OCI-LY3 (cell line): Measurements from ENCODE around the gene NFIB.

Experiments used
- H2AFZ ChIP-seq: fragments of 200-600, 300-600 bp; shearing (Covaris generic); 2 replicates; pipeline ENCODE4 v1.6.0; 2014; ENCODE audit warnings: antibody characterized with exemption, low read depth, low read length
- H3K27ac ChIP-seq: fragments of 200-600, 300-600 bp; sonication (generic); 2 replicates; pipeline ENCODE4 v1.5.1; 2014; ENCODE audit warnings: mild to moderate bottlenecking, low read length, moderate library complexity, mixed read lengths
- H3K27me3 ChIP-seq: fragments of 200-600, 300-600 bp; sonication (generic); 2 replicates; pipeline ENCODE4 v1.6.1; 2014; ENCODE audit warnings: low read depth, low read length, mixed read lengths
- H3K36me3 ChIP-seq: fragments of 200-600, 300-600 bp; sonication (generic); replicated peaks from 2 replicates; pipeline ENCODE3; 2014; ENCODE audit warnings: low read depth, low read length, mixed read lengths
- H3K4me1 ChIP-seq: fragments of 300-600, 200-600 bp; sonication (generic); 2 replicates; pipeline ENCODE4 v1.6.1; 2014; ENCODE audit warnings: low read length, mixed read lengths
- H3K4me2 ChIP-seq: fragments of 200-600, 300-600 bp; sonication (generic); 2 replicates; pipeline ENCODE4 v1.6.1; 2014; ENCODE audit warnings: low read length, mixed read lengths
- H3K4me3 ChIP-seq: fragments of 300-600, 200-600 bp; sonication (generic); 2 replicates; pipeline ENCODE4 v1.5.1; 2014; ENCODE audit warnings: antibody characterized with exemption, mild to moderate bottlenecking, low read length, moderate library complexity
- H3K79me2 ChIP-seq: fragments of 300-600, 200-600 bp; shearing (Covaris generic); 2 replicates; pipeline ENCODE4 v1.6.1; 2014; ENCODE audit warnings: mild to moderate bottlenecking, low read length, mixed read lengths
- H3K9ac ChIP-seq: fragments of 300-600, 200-600 bp; shearing (Covaris generic); 2 replicates; pipeline ENCODE4 v1.6.0; 2014; ENCODE audit warnings: mild to moderate bottlenecking, low read length, moderate library complexity
- H3K9me3 ChIP-seq: fragments of 200-600, 300-600 bp; shearing (Covaris generic); 2 replicates; pipeline ENCODE4 v1.6.1; 2014; ENCODE audit warnings: low read length, mixed read lengths; ENCODE audit not compliant: insufficient read depth
- H4K20me1 ChIP-seq: fragments of 200-600, 300-600 bp; sonication (generic); 2 replicates; pipeline ENCODE4 v1.6.1; 2016; ENCODE audit warnings: low read length, mixed read lengths; ENCODE audit not compliant: insufficient read depth
- EZH2phosphoT487 ChIP-seq: fragments of 200-600 bp; shearing (Covaris generic); IDR thresholded peaks from 2 replicates; pipeline ENCODE4 v1.6.1; 2018; ENCODE audit warnings: antibody characterized with exemption, mixed run types, low read depth
- TF ChIP-seq, protein P1 (sequence below): fragments of 200-600, 300-600 bp; sonication (generic); IDR thresholded peaks from 2 replicates; pipeline ENCODE4 v1.5.1; 2014; ENCODE audit warnings: antibody characterized with exemption, low read length, low read depth

The NFIB gene

DNA sequence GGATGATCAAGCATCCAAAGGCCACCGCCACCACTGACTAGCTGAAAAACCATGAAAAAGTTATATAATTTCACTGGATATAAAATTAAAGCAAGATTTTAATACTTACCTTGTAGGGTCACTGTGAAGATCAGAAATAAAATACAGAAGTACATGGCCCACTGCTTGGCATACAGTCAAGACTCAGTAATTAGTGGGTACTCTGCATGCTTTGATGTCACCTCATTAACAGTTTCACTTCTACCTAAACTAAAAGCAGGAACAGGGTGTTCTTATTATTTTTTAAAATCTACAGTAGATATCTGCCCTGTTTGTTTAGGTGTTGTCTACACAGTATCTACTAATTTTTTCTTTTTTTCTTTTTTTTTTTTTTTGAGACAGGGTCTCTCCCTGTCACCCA is 66.4 kb downstream of the NFIB start:
- Histone ChIP-seq H3K79me2 (no peaks in the 10 kb centered on the region), H3K4me1 (peaks cover 8% of the 10 kb centered on the region)

DNA sequence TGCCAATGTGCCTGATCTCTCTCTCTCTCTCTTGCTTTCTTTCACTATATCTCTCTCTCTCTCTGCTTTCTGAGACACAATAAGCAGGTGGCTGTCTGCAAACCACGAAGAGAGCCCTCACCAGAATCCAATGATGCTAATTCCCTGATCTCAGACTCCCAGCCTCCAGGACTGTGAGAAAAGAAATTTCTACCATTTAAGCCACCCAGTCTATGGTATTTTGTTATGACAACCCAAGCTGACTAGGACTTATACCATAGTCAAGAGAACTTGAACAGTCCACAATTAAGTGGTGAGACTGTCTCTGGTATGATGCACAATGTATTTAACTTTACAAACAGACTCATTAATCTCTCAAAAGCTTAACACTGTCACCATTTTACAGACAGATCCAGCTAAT is 67.0 kb downstream of the NFIB start:
- TF ChIP-seq, protein P1, sequence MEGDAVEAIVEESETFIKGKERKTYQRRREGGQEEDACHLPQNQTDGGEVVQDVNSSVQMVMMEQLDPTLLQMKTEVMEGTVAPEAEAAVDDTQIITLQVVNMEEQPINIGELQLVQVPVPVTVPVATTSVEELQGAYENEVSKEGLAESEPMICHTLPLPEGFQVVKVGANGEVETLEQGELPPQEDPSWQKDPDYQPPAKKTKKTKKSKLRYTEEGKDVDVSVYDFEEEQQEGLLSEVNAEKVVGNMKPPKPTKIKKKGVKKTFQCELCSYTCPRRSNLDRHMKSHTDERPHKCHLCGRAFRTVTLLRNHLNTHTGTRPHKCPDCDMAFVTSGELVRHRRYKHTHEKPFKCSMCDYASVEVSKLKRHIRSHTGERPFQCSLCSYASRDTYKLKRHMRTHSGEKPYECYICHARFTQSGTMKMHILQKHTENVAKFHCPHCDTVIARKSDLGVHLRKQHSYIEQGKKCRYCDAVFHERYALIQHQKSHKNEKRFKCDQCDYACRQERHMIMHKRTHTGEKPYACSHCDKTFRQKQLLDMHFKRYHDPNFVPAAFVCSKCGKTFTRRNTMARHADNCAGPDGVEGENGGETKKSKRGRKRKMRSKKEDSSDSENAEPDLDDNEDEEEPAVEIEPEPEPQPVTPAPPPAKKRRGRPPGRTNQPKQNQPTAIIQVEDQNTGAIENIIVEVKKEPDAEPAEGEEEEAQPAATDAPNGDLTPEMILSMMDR, result no peak
- no peak for TF ChIP-seq EZH2phosphoT487
- no peak overlapping the region for H3K4me2 ChIP-seq
- H3K79me2 ChIP-seq, result no peaks in the 10 kb centered on the region
- H3K4me1 ChIP-seq, result peaks cover 8% of the 10 kb centered on the region
- no peak overlapping the region for H3K27ac ChIP-seq
- H3K4me3 ChIP-seq, result no peak overlapping the region
- H3K9ac ChIP-seq, result no peak overlapping the region
- no peak overlapping the region for H2AFZ ChIP-seq
- no peaks in the 10 kb centered on the region for H3K36me3 ChIP-seq
- H3K27me3 ChIP-seq, result peaks cover 55% of the 10 kb centered on the region
- no peaks in the 10 kb centered on the region for H4K20me1 ChIP-seq
- no peaks in the 10 kb centered on the region for H3K9me3 ChIP-seq

More for the DNA sequence above, 66.4 kb downstream of the NFIB start:
- Histone ChIP-seq H3K36me3 (no peaks in the 10 kb centered on the region), H3K27ac (no peak overlapping the region), H3K27me3 (peaks cover 58% of the 10 kb centered on the region), H3K4me2 (0 out of 2 replicates have a peak overlapping the region, but pooled peaks have one; percentile 7), H2AFZ (no peak overlapping the region), H3K9me3 (no peaks in the 10 kb centered on the region), H3K4me3 (no peak overlapping the region), H3K9ac (no peak overlapping the region), H4K20me1 (no peaks in the 10 kb centered on the region)
- TF ChIP-seq EZH2phosphoT487, result no peak
- TF ChIP-seq, protein P1, result no peak

DNA sequence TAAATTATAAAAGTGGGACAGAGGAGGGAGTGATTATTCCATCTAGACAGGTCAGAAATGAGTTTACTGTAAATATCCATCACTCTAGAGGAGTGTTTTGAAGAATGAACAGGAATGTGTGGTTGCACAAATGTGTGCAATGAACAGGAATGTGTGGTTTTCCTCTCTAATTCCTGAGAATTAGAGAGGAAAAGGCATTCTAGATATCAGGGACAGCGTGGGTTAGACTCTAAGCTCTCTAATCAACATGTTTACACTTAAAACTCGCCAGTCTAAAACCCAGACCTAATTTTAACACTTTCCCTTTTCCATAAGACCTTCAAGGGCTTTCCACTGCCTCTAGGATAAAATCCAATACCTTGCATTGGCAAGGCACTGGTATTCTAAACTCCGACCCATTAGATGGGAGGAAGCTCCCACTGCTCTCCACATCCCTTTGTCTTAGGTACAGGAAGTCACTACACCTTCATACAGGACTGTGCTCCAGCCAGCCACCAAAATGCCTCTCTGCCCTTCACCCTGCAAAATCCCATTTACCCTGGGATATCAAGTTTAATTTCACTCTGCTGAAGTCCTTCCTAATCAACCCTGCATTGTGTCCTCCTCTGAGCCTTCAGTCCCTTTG is 67.9 kb downstream of the NFIB start:
- Histone ChIP-seq H3K9ac (no peak overlapping the region), H3K4me3 (no peak overlapping the region), H3K4me2 (no peak overlapping the region), H3K27me3 (peaks cover 46% of the 10 kb centered on the region), H3K9me3 (no peaks in the 10 kb centered on the region), H3K79me2 (no peaks in the 10 kb centered on the region), H3K27ac (no peak overlapping the region), H3K36me3 (no peaks in the 10 kb centered on the region), H3K4me1 (peaks cover 8% of the 10 kb centered on the region), H2AFZ (no peak overlapping the region), H4K20me1 (no peaks in the 10 kb centered on the region)
- no peak for TF ChIP-seq EZH2phosphoT487
- TF ChIP-seq, protein P1, result no peak

DNA sequence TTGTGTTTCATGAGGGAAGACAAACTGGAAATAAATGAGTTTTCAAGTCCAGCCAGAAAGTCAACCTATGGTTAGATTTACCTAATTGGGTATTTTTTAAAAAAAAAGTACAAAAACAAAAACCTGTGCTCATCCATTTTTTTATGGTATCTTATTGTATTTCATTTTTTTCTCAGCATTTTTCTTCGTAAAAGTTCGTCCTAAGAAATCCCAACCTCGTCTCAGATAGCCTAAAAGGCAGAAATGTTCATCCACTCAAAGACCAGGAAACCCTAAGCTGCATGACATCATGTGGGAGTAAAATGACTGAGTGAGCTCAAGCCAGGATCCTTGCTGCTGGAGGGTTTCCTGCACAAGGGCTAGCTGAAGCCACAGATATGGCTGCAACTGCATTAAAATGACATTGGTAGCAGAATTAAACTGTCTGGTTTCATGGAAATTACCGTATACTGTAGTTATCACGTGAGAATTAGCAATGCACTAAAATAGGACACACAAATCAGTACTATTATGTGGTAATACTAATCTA is 70.4 kb downstream of the NFIB start:
- no peak overlapping the region for H3K4me3 ChIP-seq
- peaks cover 23% of the 10 kb centered on the region for H3K27me3 ChIP-seq
- no peaks in the 10 kb centered on the region for H3K9me3 ChIP-seq
- H3K79me2 ChIP-seq, result no peaks in the 10 kb centered on the region
- no peak overlapping the region for H3K9ac ChIP-seq
- no peaks in the 10 kb centered on the region for H3K36me3 ChIP-seq
- TF ChIP-seq, protein P1, result no peak
- no peak overlapping the region for H3K27ac ChIP-seq
- H3K4me1 ChIP-seq, result peaks cover 8% of the 10 kb centered on the region
- no peak overlapping the region for H2AFZ ChIP-seq
- H4K20me1 ChIP-seq, result no peaks in the 10 kb centered on the region
- no peak overlapping the region for H3K4me2 ChIP-seq
